Mesothelial cell of epicardium (in vitro differentiated cells): ENCODE data around the gene ASH1L. TPM values are rescaled to one million over a fixed set of nuclear protein-coding genes. Genes with fewer than 3 reads are reported as not detected.

Experiments
- DNase-seq, 2 experiments: peaks; one replicate each; pipeline ENCODE4 v3.0.0; 2021; ENCODE audit warnings: low spot score in 2 of 2; ENCODE audit not compliant: unreplicated experiment in 2 of 2
- H3K27ac Mint-ChIP-seq: 2 replicates; pipeline ENCODE4 v1.8.0; 2021; ENCODE audit warnings: mixed read lengths
- H3K27me3 Mint-ChIP-seq: 2 replicates; pipeline ENCODE4 v1.8.0; 2021; ENCODE audit warnings: low read depth, mixed read lengths
- H3K36me3 Mint-ChIP-seq: 2 replicates; pipeline ENCODE4 v1.8.0; 2021; ENCODE audit warnings: mixed read lengths
- H3K4me1 Mint-ChIP-seq: 2 replicates; pipeline ENCODE4 v1.8.0; 2021; ENCODE audit warnings: mixed read lengths
- H3K4me3 Mint-ChIP-seq: 2 replicates; pipeline ENCODE4 v1.8.0; 2021; ENCODE audit warnings: mild to moderate bottlenecking, moderate library complexity, mixed read lengths
- H3K9me3 Mint-ChIP-seq: 2 replicates; pipeline ENCODE4 v1.8.0; 2021; ENCODE audit warnings: mixed read lengths
- microRNA-seq: library from miRNA; unstranded; fragments of <30 nt; microRNA quantifications from one replicate; pipeline ENCODE4 v1.2.0, GENCODE V29; 2021; ENCODE audit warnings: inconsistent platforms, mixed read lengths
- total RNA-seq: library from RNA; stranded (reverse); gene quantifications from 3 replicates; pipeline ENCODE4 v1.2.1, GENCODE V29; 2021
- TF ChIP-seq, protein P1 (sequence below): fragments of 200-600 bp; sonication (generic); IDR thresholded peaks from one replicate; pipeline ENCODE4 v1.5.0; 2021; ENCODE audit warnings: antibody characterized with exemption; ENCODE audit not compliant: unreplicated experiment

ASH1L gene
- total RNA-seq, 1 donor from 2014 or later = 87.7 TPM

DNA sequence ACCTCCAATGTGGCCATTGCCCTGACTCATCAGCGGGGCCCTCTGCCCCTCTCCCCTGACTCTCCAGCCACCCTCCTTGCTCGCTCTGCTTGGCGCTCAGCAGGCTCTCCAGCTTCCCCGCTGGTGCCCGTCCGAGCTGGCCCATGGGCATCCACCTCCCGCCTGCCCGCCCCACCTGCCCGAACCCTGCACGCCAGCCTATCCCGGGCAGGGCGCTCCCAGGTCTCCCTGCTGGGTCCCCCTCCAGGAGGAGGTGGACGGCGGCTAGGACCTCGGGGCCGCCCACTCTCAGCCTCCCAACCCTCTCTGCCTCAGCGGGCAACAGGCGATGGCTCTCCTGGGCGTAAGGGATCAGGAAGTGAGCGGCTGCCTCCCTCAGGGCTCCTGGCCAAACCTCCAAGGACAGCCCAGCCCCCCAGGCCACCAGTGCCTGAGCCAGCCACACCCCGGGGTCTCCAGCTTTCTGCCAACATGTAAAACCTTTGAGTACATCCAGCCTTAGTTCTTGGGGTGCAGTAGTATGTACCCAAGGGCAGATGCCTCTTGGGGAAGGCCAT is 274.5 kb downstream of the ASH1L start:
- Mint-ChIP-seq H3K36me3 (peaks cover 8% of the 10 kb centered on the region), H3K4me1 (no peaks in the 10 kb centered on the region), H3K27me3 (no peaks in the 10 kb centered on the region), H3K4me3 (no peak overlapping the region), H3K9me3 (no peaks in the 10 kb centered on the region), H3K27ac (no peak overlapping the region)
- no peak for DNase-seq
- TF ChIP-seq, protein P1, sequence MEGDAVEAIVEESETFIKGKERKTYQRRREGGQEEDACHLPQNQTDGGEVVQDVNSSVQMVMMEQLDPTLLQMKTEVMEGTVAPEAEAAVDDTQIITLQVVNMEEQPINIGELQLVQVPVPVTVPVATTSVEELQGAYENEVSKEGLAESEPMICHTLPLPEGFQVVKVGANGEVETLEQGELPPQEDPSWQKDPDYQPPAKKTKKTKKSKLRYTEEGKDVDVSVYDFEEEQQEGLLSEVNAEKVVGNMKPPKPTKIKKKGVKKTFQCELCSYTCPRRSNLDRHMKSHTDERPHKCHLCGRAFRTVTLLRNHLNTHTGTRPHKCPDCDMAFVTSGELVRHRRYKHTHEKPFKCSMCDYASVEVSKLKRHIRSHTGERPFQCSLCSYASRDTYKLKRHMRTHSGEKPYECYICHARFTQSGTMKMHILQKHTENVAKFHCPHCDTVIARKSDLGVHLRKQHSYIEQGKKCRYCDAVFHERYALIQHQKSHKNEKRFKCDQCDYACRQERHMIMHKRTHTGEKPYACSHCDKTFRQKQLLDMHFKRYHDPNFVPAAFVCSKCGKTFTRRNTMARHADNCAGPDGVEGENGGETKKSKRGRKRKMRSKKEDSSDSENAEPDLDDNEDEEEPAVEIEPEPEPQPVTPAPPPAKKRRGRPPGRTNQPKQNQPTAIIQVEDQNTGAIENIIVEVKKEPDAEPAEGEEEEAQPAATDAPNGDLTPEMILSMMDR = no peak

DNA sequence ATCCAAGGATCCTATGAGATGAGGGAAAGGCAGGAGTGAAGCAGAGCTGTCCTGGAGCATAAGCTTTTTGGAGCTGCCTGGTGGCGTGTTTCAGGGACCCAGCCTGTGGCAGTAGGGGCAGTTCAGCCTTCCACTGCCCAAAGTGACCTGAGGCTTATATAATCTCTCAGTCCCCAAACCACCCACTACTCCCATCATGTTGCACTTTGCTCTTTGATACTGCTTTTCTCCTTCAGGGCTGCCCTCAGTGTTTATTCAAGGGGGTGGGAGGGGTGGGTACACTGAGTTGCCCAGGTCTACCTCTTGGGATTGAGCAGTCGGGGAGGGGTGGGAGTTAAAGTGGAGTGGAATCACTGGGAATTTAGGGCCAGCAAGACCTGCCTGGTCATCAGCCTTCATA is 276.1 kb downstream of the ASH1L start:
- no peak overlapping the region for H3K27ac Mint-ChIP-seq
- no peaks in the 10 kb centered on the region for H3K9me3 Mint-ChIP-seq
- TF ChIP-seq, protein P1 = no peak
- H3K27me3 Mint-ChIP-seq = no peaks in the 10 kb centered on the region
- H3K36me3 Mint-ChIP-seq = peaks cover 14% of the 10 kb centered on the region
- no peak for DNase-seq
- H3K4me1 Mint-ChIP-seq = no peaks in the 10 kb centered on the region
- H3K4me3 Mint-ChIP-seq = no peak overlapping the region

DNA sequence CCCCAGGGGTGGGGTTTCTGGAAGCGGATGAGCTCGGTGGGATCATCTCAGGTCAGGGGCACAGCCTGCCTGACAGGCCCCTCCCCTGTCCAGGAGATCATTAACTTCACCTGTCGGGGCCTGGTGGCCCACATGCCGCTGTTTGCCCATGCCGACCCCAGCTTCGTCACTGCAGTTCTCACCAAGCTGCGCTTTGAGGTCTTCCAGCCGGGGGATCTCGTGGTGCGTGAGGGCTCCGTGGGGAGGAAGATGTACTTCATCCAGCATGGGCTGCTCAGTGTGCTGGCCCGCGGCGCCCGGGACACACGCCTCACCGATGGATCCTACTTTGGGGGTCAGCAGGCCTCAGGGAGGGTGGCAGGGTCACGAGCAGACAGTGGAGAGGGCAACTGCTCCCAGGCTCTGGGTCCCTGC is 277.0 kb downstream of the ASH1L start:
- DNase-seq = no peak
- H3K9me3 Mint-ChIP-seq = no peaks in the 10 kb centered on the region
- H3K36me3 Mint-ChIP-seq = peaks cover 14% of the 10 kb centered on the region
- H3K4me3 Mint-ChIP-seq = no peak overlapping the region
- no peak overlapping the region for H3K27ac Mint-ChIP-seq
- no peaks in the 10 kb centered on the region for H3K4me1 Mint-ChIP-seq
- TF ChIP-seq, protein P1 = no peak
- no peaks in the 10 kb centered on the region for H3K27me3 Mint-ChIP-seq

Small RNA genes within 50 kb of the gene (microRNA-seq; reads per million reads assigned to microRNA genes)
- gene MIR555 = not detected

Other genes starting within 250 kb of the ASH1L start
- gene RUSC1, start 241.9 kb downstream of the ASH1L start, total RNA-seq = 55.0 to 57.0 TPM (median 55.5 TPM) in 3 replicates
- 55.3 to 55.8 TPM (median 55.5 TPM) in 3 replicates for gene MSTO1, start 47.4 kb upstream of the ASH1L start, total RNA-seq
- 55.8 to 58.1 TPM (median 56.2 TPM) in 3 replicates for gene YY1AP1, start 126.0 kb upstream of the ASH1L start, total RNA-seq
- gene DAP3, start 126.3 kb upstream of the ASH1L start, total RNA-seq = 106 to 113 TPM (median 109 TPM) in 3 replicates